Measurements from ENCODE around the gene SPEF2.

SPEF2 gene

GRCh38 chr5:35707659-35708058 lies 90.0 kb downstream of the SPEF2 start:
- no peak overlapping the region for H3K27ac ChIP-seq
- TF ChIP-seq ZFX (IDR thresholded peaks at IDR 0.05): no peak
- TF ChIP-seq, protein P1, sequence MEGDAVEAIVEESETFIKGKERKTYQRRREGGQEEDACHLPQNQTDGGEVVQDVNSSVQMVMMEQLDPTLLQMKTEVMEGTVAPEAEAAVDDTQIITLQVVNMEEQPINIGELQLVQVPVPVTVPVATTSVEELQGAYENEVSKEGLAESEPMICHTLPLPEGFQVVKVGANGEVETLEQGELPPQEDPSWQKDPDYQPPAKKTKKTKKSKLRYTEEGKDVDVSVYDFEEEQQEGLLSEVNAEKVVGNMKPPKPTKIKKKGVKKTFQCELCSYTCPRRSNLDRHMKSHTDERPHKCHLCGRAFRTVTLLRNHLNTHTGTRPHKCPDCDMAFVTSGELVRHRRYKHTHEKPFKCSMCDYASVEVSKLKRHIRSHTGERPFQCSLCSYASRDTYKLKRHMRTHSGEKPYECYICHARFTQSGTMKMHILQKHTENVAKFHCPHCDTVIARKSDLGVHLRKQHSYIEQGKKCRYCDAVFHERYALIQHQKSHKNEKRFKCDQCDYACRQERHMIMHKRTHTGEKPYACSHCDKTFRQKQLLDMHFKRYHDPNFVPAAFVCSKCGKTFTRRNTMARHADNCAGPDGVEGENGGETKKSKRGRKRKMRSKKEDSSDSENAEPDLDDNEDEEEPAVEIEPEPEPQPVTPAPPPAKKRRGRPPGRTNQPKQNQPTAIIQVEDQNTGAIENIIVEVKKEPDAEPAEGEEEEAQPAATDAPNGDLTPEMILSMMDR (conservative IDR thresholded peaks at IDR 0.05): no peak

DNA sequence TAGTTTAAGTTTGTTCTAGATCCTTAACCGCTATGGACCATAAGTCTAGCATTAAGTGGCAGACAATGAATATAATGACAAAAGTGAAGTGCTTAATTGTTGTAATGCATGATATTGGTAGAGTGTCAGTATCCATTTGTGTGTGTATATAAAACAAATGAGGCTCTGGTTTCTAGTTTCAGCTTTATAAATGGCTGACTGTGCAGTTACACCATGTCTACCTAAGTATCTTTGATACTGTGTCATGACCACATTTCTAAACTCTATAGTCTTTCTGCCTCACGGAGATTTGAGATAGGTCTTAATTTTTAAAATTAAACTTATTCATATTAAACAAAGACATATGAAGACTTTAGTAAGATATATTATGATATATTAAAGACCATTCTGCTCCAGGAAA lies 92.0 kb downstream of the SPEF2 start:
- H3K27ac ChIP-seq: no peak overlapping the region
- TF ChIP-seq, protein P1 (conservative IDR thresholded peaks at IDR 0.05): no peak
- TF ChIP-seq ZFX (IDR thresholded peaks at IDR 0.05): no peak

GRCh38 chr5:35717718-35718117 lies 100.1 kb downstream of the SPEF2 start:
- TF ChIP-seq ZFX (IDR thresholded peaks at IDR 0.05): no peak
- TF ChIP-seq, protein P1 (conservative IDR thresholded peaks at IDR 0.05): no peak
- H3K27ac ChIP-seq: no peak overlapping the region

DNA sequence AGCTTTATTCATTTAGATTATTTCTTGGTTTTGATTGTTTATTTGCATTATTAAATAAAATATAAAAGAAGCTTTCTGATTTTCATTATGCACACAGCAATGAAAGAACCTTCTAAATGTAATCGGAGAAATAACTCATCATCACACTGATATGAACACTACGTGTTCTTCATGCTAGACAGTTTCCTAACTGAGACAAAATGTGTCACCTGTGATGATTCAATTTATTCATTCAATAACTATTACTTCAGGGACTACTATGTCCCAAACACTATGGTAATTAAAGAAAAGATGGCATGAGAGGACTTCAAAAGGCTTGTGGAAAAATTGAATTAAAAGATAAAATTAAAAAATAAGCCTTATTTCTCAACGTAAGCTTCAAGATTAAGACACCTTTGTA lies 118.1 kb downstream of the SPEF2 start:
- H3K27ac ChIP-seq: no peak overlapping the region

DNA sequence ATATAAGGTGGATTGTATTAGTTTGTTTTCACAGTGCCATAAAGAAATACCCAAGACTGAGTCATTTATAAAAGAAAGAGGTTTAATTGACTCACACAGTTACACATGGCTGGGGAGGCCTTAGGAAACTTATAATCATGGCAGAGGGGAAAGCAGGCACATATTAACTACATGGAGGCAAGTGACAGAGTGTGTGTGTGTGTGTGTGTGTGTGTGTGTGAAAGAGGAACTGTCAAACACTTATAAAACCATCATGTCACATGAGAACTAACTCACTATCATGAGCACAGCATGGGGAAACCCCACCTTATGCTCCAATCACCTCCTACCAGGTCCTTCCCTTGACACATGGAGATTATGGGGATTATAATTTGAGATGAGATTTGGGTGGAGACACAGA lies 118.6 kb downstream of the SPEF2 start:
- TF ChIP-seq, protein P1 (conservative IDR thresholded peaks at IDR 0.05): no peak
- no peak for TF ChIP-seq ZFX (IDR thresholded peaks at IDR 0.05)
- no peak overlapping the region for H3K27ac ChIP-seq

More for the DNA sequence above, 118.1 kb downstream of the SPEF2 start:
- TF ChIP-seq, protein P1 (conservative IDR thresholded peaks at IDR 0.05): no peak
- TF ChIP-seq ZFX (IDR thresholded peaks at IDR 0.05): no peak

- H3K27ac ChIP-seq: no peak overlapping the region
- TF ChIP-seq, protein P1 (conservative IDR thresholded peaks at IDR 0.05): no peak
- TF ChIP-seq ZFX (IDR thresholded peaks at IDR 0.05): no peak
Observed at GRCh38 chr5:35741126-35741716, 123.6 kb downstream of the SPEF2 start.

DNA sequence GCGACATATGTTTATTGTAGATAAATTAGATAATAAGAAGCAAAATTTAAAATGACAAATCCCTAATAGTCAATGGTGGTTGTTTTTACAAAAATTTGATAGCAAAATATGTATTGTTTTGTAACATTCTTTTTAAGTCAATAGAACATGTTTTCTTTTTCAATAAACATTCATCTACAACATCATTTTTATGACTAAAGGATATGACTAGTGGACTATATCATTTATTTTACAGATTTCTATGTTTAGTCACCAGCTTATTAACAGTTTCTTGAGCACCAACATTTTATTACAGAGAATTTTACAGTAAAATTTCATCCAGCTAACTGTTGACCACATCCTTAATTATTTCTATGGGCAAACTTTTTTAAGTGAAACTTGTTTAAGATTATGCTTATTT lies 124.3 kb downstream of the SPEF2 start:
- H3K27ac ChIP-seq: no peak overlapping the region
- TF ChIP-seq ZFX (IDR thresholded peaks at IDR 0.05): no peak
- TF ChIP-seq, protein P1 (conservative IDR thresholded peaks at IDR 0.05): no peak

Data from C4-2B (cell line).